A549 (cell line): Measurements from ENCODE around the gene NCOA5. TPM values are rescaled to one million over a fixed set of nuclear protein-coding genes. Genes with fewer than 3 reads are reported as not detected.

Source experiments
- ATAC-seq, 2 experiments: fragments of 200-7000 bp in 1 of 2; fragments of >200 bp in 1 of 2; cut with Nextera tagmentation in 1 of 2; cut with Tn5 transposase in 1 of 2; 3 replicates each; pipeline versions ENCODE4 v1.8.0 to v1.9.1; 2018 to 2020; ENCODE audit warnings: mild to moderate bottlenecking in 1 of 2, moderate library complexity in 1 of 2
- CTCF ChIA-PET: fragments of 300-600 bp; sonication (Branson Sonifier 250); formaldehyde crosslinking; extraction: SDS; loops from one replicate; lab custom pipeline; 2021; ENCODE audit warnings: antibody characterized with exemption, inconsistent platforms; lab: Yijun Ruan, JAX
- POLR2A ChIA-PET: fragments of 350-600 bp; formaldehyde crosslinking; extraction: SDS; loops from one replicate; lab custom pipeline; 2021; ENCODE audit warnings: antibody characterized with exemption, inconsistent platforms; lab: Yijun Ruan, JAX
- DNase-seq, 2 experiments: peaks; one replicate each; pipeline versions ENCODE4 v3.0.0 to v3.0.0-alpha.2; 2011 to 2016; ENCODE audit warnings: low read depth in 1 of 2, low spot score in 1 of 2
- FAIRE-seq: peaks from 2 replicates; lab custom pipeline; 2011; peaks lifted over from hg19 to GRCh38; lab: Jason Lieb, UNC
- H3K27ac ChIP-seq, 2 experiments: fragments of >200 bp; sonication (Bioruptor Twin); formaldehyde crosslinking; 3 replicates each; pipeline ENCODE4 v1.5.1; 2016 to 2017
- H3K4me1 ChIP-seq: fragments of >200 bp; sonication (Bioruptor Twin); formaldehyde crosslinking; 3 replicates; pipeline ENCODE4 v1.6.1; 2016
- H3K4me2 ChIP-seq: fragments of >200 bp; sonication (Bioruptor Twin); formaldehyde crosslinking; 3 replicates; pipeline ENCODE4 v1.6.1; 2016
- H3K4me3 ChIP-seq: fragments of >200 bp; sonication (Bioruptor Twin); formaldehyde crosslinking; 3 replicates; pipeline ENCODE4 v1.5.1; 2016
- H3K9me3 ChIP-seq: fragments of >200 bp; sonication (Bioruptor Twin); formaldehyde crosslinking; 3 replicates; pipeline ENCODE4 v1.6.1; 2016
- CBX2 ChIP-seq: fragments of 200-600 bp; sonication (generic); IDR thresholded peaks from 2 replicates; pipeline ENCODE4 v1.6.1; 2016; ENCODE audit warnings: low read depth, mild to moderate bottlenecking, borderline replicate concordance
- CBX8 ChIP-seq: fragments of 200-600 bp; sonication (generic); IDR thresholded peaks from 2 replicates; pipeline ENCODE4 v1.6.1; 2016
- CHD2 ChIP-seq: fragments of 150-350 bp; IDR thresholded peaks from 2 replicates; pipeline ENCODE4 v1.6.1; 2014; ENCODE audit warnings: low read length; ENCODE audit not compliant: partially characterized antibody
- CHD4 ChIP-seq: fragments of 200-600 bp; sonication (generic); IDR thresholded peaks from 2 replicates; pipeline ENCODE4 v1.6.1; 2016; ENCODE audit warnings: antibody characterized with exemption, mild to moderate bottlenecking, borderline replicate concordance
- CTCF ChIP-seq: fragments of >200 bp; sonication (Bioruptor Twin); formaldehyde crosslinking; IDR thresholded peaks from 3 replicates; pipeline ENCODE4 v1.5.1; 2016
- ELK1 ChIP-seq: fragments of 150-350 bp; IDR thresholded peaks from 2 replicates; pipeline ENCODE4 v1.6.1; 2014; ENCODE audit warnings: low read depth, mild to moderate bottlenecking, low read length
- EP300 ChIP-seq, 2 experiments: fragments of >200 bp; sonication (Bioruptor Twin); formaldehyde crosslinking; IDR thresholded peaks; 2 replicates in 1 of 2; 3 replicates in 1 of 2; pipeline ENCODE4 v1.6.1; 2016 to 2017
- ESRRA ChIP-seq: fragments of 150-350 bp; IDR thresholded peaks from 2 replicates; pipeline ENCODE4 v1.6.1; 2014; ENCODE audit warnings: mild to moderate bottlenecking, low read length, borderline replicate concordance
- GATA3 ChIP-seq: IDR thresholded peaks from 2 replicates; pipeline ENCODE4 v1.6.1; 2012; ENCODE audit warnings: borderline replicate concordance
- HDAC2 ChIP-seq: fragments of 200-600 bp; sonication (generic); IDR thresholded peaks from 2 replicates; pipeline ENCODE4 v1.6.1; 2016
- HES2 ChIP-seq: fragments of >200 bp; sonication (Bioruptor Twin); formaldehyde crosslinking; IDR thresholded peaks from 2 replicates; pipeline ENCODE4 v1.6.1; 2016
- HEYL ChIP-seq: fragments of 250-450 bp; sonication (Bioruptor Pico); IDR thresholded peaks from 2 replicates; pipeline ENCODE4 v1.8.0; 2021; ENCODE audit warnings: mild to moderate bottlenecking, moderate library complexity
- HMGXB4 ChIP-seq: fragments of 250-450 bp; sonication (Bioruptor Pico); IDR thresholded peaks from 2 replicates; pipeline ENCODE4 v1.5.0; 2021; ENCODE audit warnings: mild to moderate bottlenecking, moderate library complexity, borderline replicate concordance
- HOXA7 ChIP-seq: fragments of 250-450 bp; sonication (Bioruptor Pico); IDR thresholded peaks from 2 replicates; pipeline ENCODE4 v1.5.0; 2020; ENCODE audit warnings: mild to moderate bottlenecking, moderate library complexity
- KDM1A ChIP-seq: fragments of 200-600 bp; sonication (generic); IDR thresholded peaks from 2 replicates; pipeline ENCODE4 v1.6.1; 2016; ENCODE audit warnings: low read depth, mild to moderate bottlenecking
- MAFK ChIP-seq: fragments of 450-650 bp; IDR thresholded peaks from 2 replicates; pipeline ENCODE4 v1.6.1; 2014; ENCODE audit not compliant: partially characterized antibody
- MYC ChIP-seq: IDR thresholded peaks from 2 replicates; pipeline ENCODE4 v1.6.1; 2012; ENCODE audit warnings: mild to moderate bottlenecking, inconsistent platforms, low read length, improper control_type of control experiment, borderline replicate concordance
- POLR2A ChIP-seq: IDR thresholded peaks from 2 replicates; pipeline ENCODE4 v1.6.1; 2012; ENCODE audit warnings: mild to moderate bottlenecking, low read length
- POLR2AphosphoS2 ChIP-seq: conservative IDR thresholded peaks from 2 replicates; pipeline ENCODE4 v1.6.1; 2012; ENCODE audit warnings: low read length, improper control_type of control experiment, inconsistent platforms
- RARB ChIP-seq: fragments of 250-450 bp; sonication (Bioruptor Pico); IDR thresholded peaks from 2 replicates; pipeline ENCODE4 v1.8.0; 2021; ENCODE audit warnings: mild to moderate bottlenecking, moderate library complexity
- RCOR1 ChIP-seq: fragments of 150-350 bp; IDR thresholded peaks from 2 replicates; pipeline ENCODE4 v1.6.1; 2014; ENCODE audit warnings: antibody characterized with exemption, low read length, low read depth
- RNF2 ChIP-seq: fragments of 200-600 bp; sonication (generic); IDR thresholded peaks from 2 replicates; pipeline ENCODE4 v1.6.1; 2016; ENCODE audit warnings: low read depth, mild to moderate bottlenecking, antibody characterized with exemption, moderate library complexity, borderline replicate concordance
- TFCP2L1 ChIP-seq: fragments of 250-450 bp; sonication (Bioruptor Pico); IDR thresholded peaks from 2 replicates; pipeline ENCODE4 v1.5.0; 2021; ENCODE audit warnings: mild to moderate bottlenecking
- ZFP36 ChIP-seq: fragments of 450-650 bp; IDR thresholded peaks from 2 replicates; pipeline ENCODE4 v1.6.1; 2014; ENCODE audit warnings: borderline replicate concordance; ENCODE audit not compliant: partially characterized antibody
- ZNF302 ChIP-seq: fragments of 250-450 bp; sonication (Bioruptor Pico); IDR thresholded peaks from 2 replicates; pipeline ENCODE4 v1.9.0; 2021; ENCODE audit warnings: inconsistent platforms, mild to moderate bottlenecking, moderate library complexity
- ZSCAN20 ChIP-seq: fragments of 250-450 bp; sonication (Bioruptor Pico); IDR thresholded peaks from 2 replicates; pipeline ENCODE4 v1.8.0; 2022; ENCODE audit warnings: mild to moderate bottlenecking, moderate library complexity
- WGBS: methylation state at CpG from one replicate; pipeline ENCODE4 v1.1.6; 2017; ENCODE audit errors: missing lambda C conversion rate; 5-methylcytosine and 5-hydroxymethylcytosine counted together
- polyA plus RNA-seq, 4 experiments: library from polyadenylated mRNA; depleted of rRNA in 3 of 4; stranded (reverse); fragments of >200 nt; fragmentation: RNase III in 1 of 4; extraction: RNeasy Plus Mini Kit Qiagen cat#74134 plus additional on column Dnase treatment in 1 of 4; gene quantifications; 2 replicates in 3 of 4; 3 replicates in 1 of 4; pipeline ENCODE4 v1.2.3, GENCODE V29; 2011 to 2017

Gene NCOA5
- polyA plus RNA-seq, 2 of the 4 experiments (the other 2 are of a cell fraction): 27.2 to 28.0 TPM

- TF ChIP-seq EP300 (IDR thresholded peaks at IDR 0.05) (no peak), CTCF (no peak), MAFK (no peak)
Observed at GRCh38 chr20:46018112-46018511, 71.7 kb downstream of the NCOA5 start (continued).

GRCh38 chr20:46017272-46017671, 72.5 kb downstream of the NCOA5 start:
- H3K27ac ChIP-seq: no peak overlapping the region
- ChIA-PET CTCF (interaction anchor here (0.6 to 3.4 kb wide), 14 partner anchors 9 to 421 kb away, joined by 3 to 18 read pairs (median 4); partner anchors contain the start of gene MMP9), POLR2A (no interaction called here)
- no peaks in the 10 kb centered on the region for H3K9me3 ChIP-seq
- TF ChIP-seq RNF2 (no peak), CHD4 (no peak), ZSCAN20 (CRISPR knock-in tag) (no peak), GATA3 (no peak), HDAC2 (no peak), HES2 (no peak)
- FAIRE-seq (no peak), ATAC-seq (no peak), DNase-seq (no peak)
- H3K4me2 ChIP-seq: no peak overlapping the region
- H3K4me3 ChIP-seq: no peak overlapping the region
- 43% methylated on average over 4 of the region's 4 CpGs for WGBS
- H3K4me1 ChIP-seq: peaks cover 8% of the 10 kb centered on the region

- TF ChIP-seq CBX8 (no peak), MAFK (no peak), CBX2 (no peak), ZSCAN20 (CRISPR knock-in tag) (no peak), POLR2A (no peak), KDM1A (no peak), ZNF302 (CRISPR knock-in tag) (no peak), EP300 (IDR thresholded peaks at IDR 0.05) (no peak), POLR2AphosphoS2 (no peak), HEYL (CRISPR knock-in tag) (no peak), TFCP2L1 (CRISPR knock-in tag) (no peak), RCOR1 (no peak), HOXA7 (CRISPR knock-in tag) (no peak), MYC (no peak), ESRRA (no peak), ZFP36 (no peak), CHD2 (no peak), ELK1 (no peak), RARB (CRISPR knock-in tag) (no peak), HMGXB4 (CRISPR knock-in tag) (no peak)
- WGBS: 40% methylated on average over 7 of the region's 7 CpGs
- FAIRE-seq (no peak), ATAC-seq (no peak), DNase-seq (no peak)
- Histone ChIP-seq H3K4me3 (peak overlapping the region; percentile 44; the same call in 1 of the 3 replicates), H3K9me3 (no peaks in the 10 kb centered on the region), H3K4me1 (peaks cover 8% of the 10 kb centered on the region), H3K27ac (no peak overlapping the region), H3K4me2 (peak overlapping the region; percentile 100)
- ChIA-PET CTCF (interaction anchor here (0.6 to 20.1 kb wide), 60 partner anchors 9 to 919 kb away, joined by 3 to 450 read pairs (median 4); partner anchors contain the start of genes ELMO2, SLC12A5, ZNF335 and ZSWIM1), POLR2A (interaction anchor here (1.0 to 1.2 kb wide), 2 partner anchors 28 to 333 kb away, joined by 3 to 5 read pairs; no protein-coding TSS in a partner anchor)
Observed at GRCh38 chr20:46014517-46015396, 75.0 kb downstream of the NCOA5 start.
